Ishikawa (cell line): ENCODE data around the gene SCAPER.

Experiments used
- CEBPB ChIP-seq: IDR thresholded peaks from 2 replicates; pipeline ENCODE4 v1.6.1; 2012
- CREB1 ChIP-seq: IDR thresholded peaks from 2 replicates; pipeline ENCODE4 v1.6.1; 2012; ENCODE audit warnings: low read depth
- EGR1 ChIP-seq: IDR thresholded peaks from 2 replicates; pipeline ENCODE4 v1.6.1; 2012
- EP300 ChIP-seq: IDR thresholded peaks from 2 replicates; pipeline ENCODE4 v1.6.1; 2012; ENCODE audit warnings: borderline replicate concordance
- FOXM1 ChIP-seq: IDR thresholded peaks from 2 replicates; pipeline ENCODE4 v1.6.1; 2012; ENCODE audit warnings: low read depth, borderline replicate concordance
- MAX ChIP-seq: IDR thresholded peaks from 2 replicates; pipeline ENCODE4 v1.6.1; 2012
- NFIC ChIP-seq: IDR thresholded peaks from 2 replicates; pipeline ENCODE4 v1.6.1; 2012
- RAD21 ChIP-seq: IDR thresholded peaks from 2 replicates; pipeline ENCODE4 v1.6.1; 2012; ENCODE audit warnings: low read depth
- REST ChIP-seq: IDR thresholded peaks from 2 replicates; pipeline ENCODE4 v1.6.1; 2012; ENCODE audit warnings: low read depth, mild to moderate bottlenecking
- TAF1 ChIP-seq: IDR thresholded peaks from 2 replicates; pipeline ENCODE4 v1.6.1; 2012; ENCODE audit warnings: low read depth, mild to moderate bottlenecking
- TCF12 ChIP-seq: IDR thresholded peaks from 2 replicates; pipeline ENCODE4 v1.6.1; 2012; ENCODE audit warnings: low read depth
- TEAD4 ChIP-seq: IDR thresholded peaks from 2 replicates; pipeline ENCODE4 v1.6.1; 2012
- USF1 ChIP-seq: IDR thresholded peaks from 2 replicates; pipeline ENCODE4 v1.6.1; 2012
- YY1 ChIP-seq: IDR thresholded peaks from 2 replicates; pipeline ENCODE4 v1.6.1; 2012; ENCODE audit warnings: low read depth
- ZBTB7A ChIP-seq: IDR thresholded peaks from 2 replicates; pipeline ENCODE4 v1.6.1; 2012; ENCODE audit warnings: low read depth

Gene SCAPER

GRCh38 chr15:76332796-76333195 is 572.3 kb downstream of the SCAPER start:
- TF ChIP-seq YY1 = no peak
- TF ChIP-seq CEBPB = no peak
- TF ChIP-seq MAX = no peak
- TF ChIP-seq TAF1 = no peak
- TF ChIP-seq EGR1 = no peak
- TF ChIP-seq NFIC = no peak
- TF ChIP-seq EP300 = no peak
- TF ChIP-seq REST = no peak
- no peak for TF ChIP-seq TCF12
- TF ChIP-seq CREB1 = no peak
- no peak for TF ChIP-seq USF1
- no peak for TF ChIP-seq ZBTB7A
- TF ChIP-seq RAD21 = no peak
- no peak for TF ChIP-seq TEAD4
- no peak for TF ChIP-seq FOXM1

GRCh38 chr15:76330080-76330680 is 575.0 kb downstream of the SCAPER start:
- TF ChIP-seq RAD21 = peak; percentile 71
- no peak for TF ChIP-seq MAX

- no peak for TF ChIP-seq USF1
- TF ChIP-seq EGR1 = no peak
- TF ChIP-seq CREB1 = no peak
- TF ChIP-seq TAF1 = no peak
- TF ChIP-seq ZBTB7A = no peak
- TF ChIP-seq REST = no peak
Observed at GRCh38 chr15:76328958-76329357, 576.2 kb downstream of the SCAPER start.

- TF ChIP-seq EP300 = no peak
- no peak for TF ChIP-seq REST
- no peak for TF ChIP-seq USF1
- no peak for TF ChIP-seq NFIC
- no peak for TF ChIP-seq TCF12
- TF ChIP-seq ZBTB7A = no peak
- no peak for TF ChIP-seq YY1
- no peak for TF ChIP-seq CREB1
Observed at GRCh38 chr15:76328106-76328696, 576.9 kb downstream of the SCAPER start.
